ENCODE measurements around the gene ARHGAP24.

Gene ARHGAP24

DNA sequence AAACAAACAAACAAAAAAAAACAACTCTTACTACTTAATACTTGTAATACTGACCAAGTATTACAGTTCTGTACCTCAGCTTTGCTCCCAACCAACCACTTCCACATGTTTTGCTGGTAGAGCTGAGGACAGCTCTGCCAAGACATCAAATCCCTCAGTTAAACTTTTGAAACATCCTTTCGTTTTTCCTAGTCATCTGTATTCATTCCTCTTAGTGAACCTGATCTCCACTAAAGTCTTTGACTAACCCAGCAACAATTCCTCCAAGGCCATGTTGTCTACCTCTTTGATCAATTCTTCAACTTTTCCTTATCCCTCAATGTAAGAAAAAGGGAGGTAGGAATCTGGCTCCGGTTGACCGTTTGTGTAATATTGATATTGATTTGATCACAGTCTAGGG lies 247.5 kb downstream of the ARHGAP24 start:
- no peak overlapping the region for H3K9ac ChIP-seq (ENCODE audit: low read length)
- H3K4me2 ChIP-seq (ENCODE audit: low read depth, low read length): no peak overlapping the region
- no peaks in the 10 kb centered on the region for H3K79me2 ChIP-seq (ENCODE audit: low read length)
- no peak overlapping the region for H3K27ac ChIP-seq (ENCODE audit: low read length)
- H2AFZ ChIP-seq (ENCODE audit: low read length): no peak overlapping the region
- no peaks in the 10 kb centered on the region for H3K27me3 ChIP-seq (replicated peaks; ENCODE audit: insufficient read depth, low read length)
- peaks cover 19% of the 10 kb centered on the region for H3K4me1 ChIP-seq (ENCODE audit: low read length)
- H3K4me3 ChIP-seq (ENCODE audit: low read length): no peak overlapping the region
- H3F3A ChIP-seq (ENCODE audit: insufficient read depth, low read length): peaks cover 2% of the 10 kb centered on the region; the same call in 1 of the 2 replicates
- H3K36me3 ChIP-seq (replicated peaks; ENCODE audit: insufficient read depth, low read length): no peaks in the 10 kb centered on the region
- no peak for DNase-seq
- no peaks in the 10 kb centered on the region for H3K9me2 ChIP-seq (replicated peaks; ENCODE audit: insufficient read depth, low read length)
- TF ChIP-seq CTCF (IDR thresholded peaks at IDR 0.05; ENCODE audit: low read length) (no peak), EZH2phosphoT487 (IDR thresholded peaks at IDR 0.05; ENCODE audit: low read length) (no peak), EZH2 (optimal IDR thresholded peaks at IDR 0.05; ENCODE audit: low read depth, low read length) (no peak)
- no peaks in the 10 kb centered on the region for H3K9me3 ChIP-seq (replicated peaks; ENCODE audit: insufficient read depth, low read length)
- H4K20me1 ChIP-seq (ENCODE audit: insufficient read depth, low read length): no peaks in the 10 kb centered on the region

- DNase-seq: no peak
- no peak overlapping the region for H3K4me2 ChIP-seq (ENCODE audit: low read depth, low read length)
- no peak overlapping the region for H3K27ac ChIP-seq (ENCODE audit: low read length)
- no peak overlapping the region for H3K9ac ChIP-seq (ENCODE audit: low read length)
- H2AFZ ChIP-seq (ENCODE audit: low read length): no peak overlapping the region
- H3K4me3 ChIP-seq (ENCODE audit: low read length): no peak overlapping the region
- no peaks in the 10 kb centered on the region for H3K27me3 ChIP-seq (replicated peaks; ENCODE audit: insufficient read depth, low read length)
- no peak for TF ChIP-seq EZH2phosphoT487 (IDR thresholded peaks at IDR 0.05; ENCODE audit: low read length)
- TF ChIP-seq CTCF (IDR thresholded peaks at IDR 0.05; ENCODE audit: low read length): no peak
- no peak for TF ChIP-seq EZH2 (optimal IDR thresholded peaks at IDR 0.05; ENCODE audit: low read depth, low read length)
- H3K9me2 ChIP-seq (replicated peaks; ENCODE audit: insufficient read depth, low read length): no peaks in the 10 kb centered on the region
- peaks cover 19% of the 10 kb centered on the region for H3K4me1 ChIP-seq (ENCODE audit: low read length)
- H4K20me1 ChIP-seq (ENCODE audit: insufficient read depth, low read length): no peaks in the 10 kb centered on the region
- no peaks in the 10 kb centered on the region for H3K79me2 ChIP-seq (ENCODE audit: low read length)
- H3K36me3 ChIP-seq (replicated peaks; ENCODE audit: insufficient read depth, low read length): no peaks in the 10 kb centered on the region
- no peaks in the 10 kb centered on the region for H3K9me3 ChIP-seq (replicated peaks; ENCODE audit: insufficient read depth, low read length)
- peaks cover 2% of the 10 kb centered on the region; the same call in 1 of the 2 replicates for H3F3A ChIP-seq (ENCODE audit: insufficient read depth, low read length)
Observed at GRCh38 chr4:85722807-85723206, 247.9 kb downstream of the ARHGAP24 start.

DNA sequence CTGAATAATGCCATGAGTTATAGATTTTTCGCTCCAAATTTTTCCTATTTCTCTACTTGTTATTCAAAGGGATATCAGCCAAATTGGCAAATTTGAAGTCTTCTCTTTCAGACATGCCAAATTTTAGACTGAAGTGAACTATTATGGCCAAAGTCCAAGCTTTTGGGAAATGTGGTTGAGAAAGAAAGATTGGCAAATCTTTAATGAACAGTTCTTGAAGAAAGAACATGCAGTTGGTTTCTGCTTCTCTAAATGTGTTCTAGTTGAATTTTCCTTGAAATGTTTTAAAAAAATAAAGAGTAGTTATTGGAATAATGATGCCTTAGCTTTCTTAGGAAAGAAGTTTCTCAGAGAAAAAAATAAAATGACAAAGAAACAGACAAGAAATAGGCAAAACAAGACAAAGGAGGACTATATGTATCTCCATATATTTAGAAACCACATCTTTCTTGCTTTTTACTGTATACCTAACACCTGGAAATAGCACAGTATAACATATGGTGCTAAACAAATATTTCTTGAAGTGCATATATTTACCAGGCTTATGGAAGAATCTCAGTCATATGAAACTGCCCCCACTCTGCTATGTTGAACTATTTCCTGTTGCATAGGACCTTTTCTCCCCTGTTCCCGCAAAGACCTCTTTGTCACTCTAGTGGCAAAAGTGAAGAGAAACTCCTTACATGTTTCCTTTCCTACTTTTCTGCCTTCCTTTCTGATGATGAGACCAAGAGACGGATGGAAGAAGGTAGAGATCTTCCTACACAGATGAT lies 250.0 kb downstream of the ARHGAP24 start:
- no peak for DNase-seq
- Histone ChIP-seq H3K9me3 (replicated peaks; ENCODE audit: insufficient read depth, low read length) (no peaks in the 10 kb centered on the region), H3K36me3 (replicated peaks; ENCODE audit: insufficient read depth, low read length) (no peaks in the 10 kb centered on the region), H3K9ac (ENCODE audit: low read length) (no peak overlapping the region), H3K27me3 (replicated peaks; ENCODE audit: insufficient read depth, low read length) (no peaks in the 10 kb centered on the region), H3K4me1 (ENCODE audit: low read length) (peaks cover 19% of the 10 kb centered on the region), H3K9me2 (replicated peaks; ENCODE audit: insufficient read depth, low read length) (no peaks in the 10 kb centered on the region), H3K4me2 (ENCODE audit: low read depth, low read length) (peak overlapping the region; percentile 17; the same call in 1 of the 2 replicates), H3K4me3 (ENCODE audit: low read length) (no peak overlapping the region), H2AFZ (ENCODE audit: low read length) (no peak overlapping the region), H4K20me1 (ENCODE audit: insufficient read depth, low read length) (no peaks in the 10 kb centered on the region), H3K27ac (ENCODE audit: low read length) (peak overlapping the region; percentile 13; the same call in 1 of the 2 replicates), H3K79me2 (ENCODE audit: low read length) (no peaks in the 10 kb centered on the region), H3F3A (ENCODE audit: insufficient read depth, low read length) (peaks cover 2% of the 10 kb centered on the region; the same call in 1 of the 2 replicates)
- TF ChIP-seq EZH2 (optimal IDR thresholded peaks at IDR 0.05; ENCODE audit: low read depth, low read length): no peak
- no peak for TF ChIP-seq EZH2phosphoT487 (IDR thresholded peaks at IDR 0.05; ENCODE audit: low read length)
- TF ChIP-seq CTCF (IDR thresholded peaks at IDR 0.05; ENCODE audit: low read length): no peak

Data from MM.1S (cell line).